Right lung (tissue), 5 donors: ENCODE data around the gene UPF2. TPM values are rescaled to one million over a fixed set of nuclear protein-coding genes. Genes with fewer than 3 reads are reported as not detected.
"Not testable (repeated sequence)": the region's sequence is repeated elsewhere in the genome, so short reads cannot be mapped to it uniquely, and the experiment has no call there.

Source experiments
- DNase-seq, 2 donors: peaks; one replicate each; pipeline ENCODE4 v3.0.0-alpha.2; 2013
- polyA plus RNA-seq, 5 donors: library from polyadenylated mRNA; unstranded; fragments of 120-200 nt; gene quantifications; one replicate each; pipeline versions ENCODE4 v1.2.1 to v1.2.3, GENCODE V29; 2013; ENCODE audit warnings: inconsistent platforms in 1 of 5, low replicate concordance in 1 of 5; ENCODE audit not compliant: insufficient read length in 5 of 5, insufficient read depth in 1 of 5

The UPF2 gene
- polyA plus RNA-seq, 5 donors, result 22.7 to 41.8 (median 37.2) TPM

DNA sequence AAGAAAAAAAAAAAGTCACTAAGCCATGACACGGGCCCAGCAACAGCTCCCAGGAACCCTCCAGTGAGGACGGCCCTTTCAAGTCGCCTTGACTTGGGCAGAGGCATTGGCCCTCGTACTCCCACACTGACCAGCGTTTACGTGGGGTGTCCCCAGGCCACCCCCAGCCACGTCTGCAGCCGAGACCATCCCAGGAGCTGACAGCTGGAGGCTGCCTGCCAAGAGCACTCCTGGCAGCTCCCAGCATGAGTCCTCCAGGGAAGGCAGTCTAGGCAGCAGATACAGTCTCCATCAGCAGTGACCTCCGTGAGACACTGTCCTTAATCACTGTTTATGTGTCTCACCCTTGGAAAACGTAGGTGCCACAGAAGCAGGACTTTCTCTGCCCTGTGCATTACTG is 133.0 kb downstream of the UPF2 start:
- no peak for DNase-seq

DNA sequence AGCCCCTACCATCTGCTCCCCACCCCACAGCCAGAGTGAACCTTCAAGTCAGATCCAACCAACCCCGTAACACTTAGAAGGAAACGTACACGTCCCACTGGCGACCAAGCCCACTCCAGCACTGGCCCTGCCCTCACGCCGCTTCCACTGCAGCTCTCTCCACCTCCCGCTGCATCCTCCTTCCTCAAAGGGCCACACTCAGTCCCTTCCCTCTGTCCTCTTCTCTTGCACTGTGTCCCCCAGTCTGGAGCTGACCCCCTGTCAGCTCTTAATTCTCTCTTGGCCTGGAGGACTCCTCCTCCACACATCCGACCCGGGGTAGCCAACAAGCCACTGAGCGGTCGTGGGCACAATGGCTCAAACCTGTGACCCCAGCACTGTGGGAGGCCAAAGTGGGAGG is 133.6 kb downstream of the UPF2 start:
- DNase-seq, result no peak

DNA sequence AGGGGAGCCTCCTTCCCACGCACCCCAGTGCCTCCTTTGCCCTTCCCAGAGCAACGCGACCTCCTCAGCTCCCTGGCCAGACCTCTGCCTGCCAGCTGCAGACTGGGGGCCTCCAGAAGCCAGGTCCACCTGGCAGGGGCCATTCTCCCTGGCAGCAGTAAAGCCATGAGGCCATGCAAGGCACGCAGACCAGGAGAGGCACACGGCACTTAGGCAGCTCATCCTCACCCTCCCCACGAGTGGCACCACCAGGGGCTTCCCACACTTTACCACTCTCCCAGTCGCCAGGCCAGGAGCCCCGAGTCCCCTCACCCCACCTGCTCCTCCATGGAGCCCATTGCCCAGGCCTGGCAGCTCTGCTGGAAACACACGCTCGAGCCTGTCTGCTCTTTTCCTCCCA is 134.1 kb downstream of the UPF2 start:
- DNase-seq, result no peak

GRCh38 chr10:11907914-11908313 is 134.7 kb downstream of the UPF2 start:
- no peak for DNase-seq

- DNase-seq, result no peak
These were observed 135.9 kb downstream of the UPF2 start for GRCh38 chr10:11906714-11907113.

DNA sequence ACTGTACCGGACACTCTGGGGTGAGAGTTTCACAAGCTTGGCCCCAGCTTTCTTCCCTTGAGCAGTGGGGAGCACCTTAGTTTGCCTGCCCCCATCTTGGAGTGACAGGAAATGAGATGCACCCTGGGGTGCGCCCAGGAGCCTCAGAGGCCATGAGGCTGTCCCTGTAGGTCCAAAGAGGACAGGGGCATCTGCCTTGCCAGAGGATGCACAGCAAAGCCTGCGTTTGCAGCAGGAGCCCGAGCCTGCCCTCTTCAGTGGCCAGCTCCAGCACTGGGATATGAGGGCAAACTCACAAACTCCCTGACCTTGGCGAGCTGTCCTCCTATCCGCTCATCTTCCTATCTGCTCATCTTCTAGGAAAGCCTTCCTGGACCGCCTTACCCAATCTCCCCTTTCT is 140.0 kb downstream of the UPF2 start:
- no peak for DNase-seq

DNA sequence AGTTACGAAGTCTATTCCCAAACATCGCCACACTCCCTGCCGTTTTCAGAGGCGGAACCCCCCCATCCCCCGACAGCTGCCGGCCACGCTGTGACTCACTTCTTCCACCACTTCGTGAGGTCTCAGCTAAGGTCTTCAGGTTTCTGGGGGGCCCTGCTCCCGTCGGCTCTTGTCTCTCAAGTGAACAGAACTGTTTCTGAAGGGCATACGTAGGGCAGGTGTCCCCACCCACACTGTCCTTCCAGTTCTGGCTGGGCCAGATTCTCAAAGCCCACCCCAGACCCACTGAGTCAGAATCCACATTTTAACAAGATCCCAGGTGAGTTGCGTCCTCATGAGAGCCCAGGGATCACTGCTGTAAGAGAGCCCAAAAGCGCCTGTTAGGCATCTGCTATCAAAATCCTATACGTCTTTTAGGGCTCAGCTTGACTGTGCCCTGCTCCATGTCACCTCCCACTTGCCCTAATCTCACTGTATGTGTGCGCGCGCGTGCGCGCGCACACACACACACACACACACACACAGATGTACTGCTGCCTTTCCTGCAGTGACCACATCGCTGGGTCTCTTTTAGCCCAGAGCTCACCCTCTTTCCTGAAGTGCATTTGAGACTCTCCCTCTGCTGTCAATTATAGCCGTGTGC is 140.7 kb downstream of the UPF2 start:
- no peak for DNase-seq

DNA sequence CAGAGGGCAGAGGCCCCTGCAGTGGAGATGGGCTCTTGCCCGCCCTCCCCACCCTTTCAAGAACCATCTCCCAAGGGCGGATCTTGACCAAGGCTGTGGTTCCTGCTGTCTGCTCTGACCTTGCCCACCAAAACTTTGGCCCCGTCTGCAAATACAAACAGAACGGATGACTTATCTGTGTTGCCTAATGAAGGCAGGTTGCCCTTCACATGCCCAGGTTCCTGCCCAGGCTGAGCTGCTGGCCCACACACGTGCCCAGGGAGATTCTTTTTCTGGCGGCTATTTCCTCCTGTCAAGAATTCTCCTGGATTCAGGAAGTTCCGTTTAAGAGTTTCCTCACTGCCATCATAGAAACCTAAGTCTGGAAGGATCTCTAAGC is 141.2 kb downstream of the UPF2 start:
- no peak for DNase-seq

- DNase-seq, result no peak
These were observed 141.6 kb downstream of the UPF2 start for GRCh38 chr10:11901036-11901301.

DNA sequence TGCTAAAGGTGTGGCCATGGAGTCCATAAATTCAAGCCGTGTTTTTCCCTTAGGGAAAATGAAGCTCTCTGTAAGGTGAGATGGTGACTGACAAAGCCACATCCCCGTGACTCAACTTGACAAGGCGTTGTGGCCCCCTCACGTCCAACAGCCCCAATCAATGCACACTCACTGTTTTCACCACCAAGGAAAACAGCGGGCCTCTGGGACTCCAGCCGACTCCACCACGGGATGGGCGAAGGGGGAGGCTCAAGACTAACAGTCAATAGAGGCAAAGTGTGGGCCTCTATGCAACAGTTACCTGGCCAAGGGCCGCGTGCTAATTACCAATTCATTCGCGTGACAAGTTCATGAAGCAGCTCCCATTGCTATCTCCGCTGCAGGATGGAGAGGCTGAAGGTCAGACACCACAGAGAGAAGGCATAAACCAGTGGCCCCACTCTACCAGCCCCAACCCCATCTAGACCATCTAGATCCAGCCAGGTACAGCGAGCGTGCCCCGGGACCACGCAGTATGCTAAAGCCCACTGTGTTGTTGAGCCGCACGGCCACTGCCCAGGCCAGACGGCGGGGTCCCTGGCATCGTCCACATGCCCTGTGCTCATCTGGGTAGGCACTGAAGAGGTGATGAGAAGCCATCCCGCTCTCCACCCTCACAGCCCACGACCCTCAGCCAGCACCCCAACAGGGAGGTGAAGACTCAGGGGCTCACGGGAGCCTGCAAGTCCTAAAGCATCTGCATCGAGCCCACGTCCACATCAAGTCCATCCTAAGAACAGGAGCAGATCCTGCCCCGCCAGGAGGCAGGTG is 143.3 kb downstream of the UPF2 start:
- DNase-seq, result no peak

GRCh38 chr10:11898372-11899066 is 144.1 kb downstream of the UPF2 start:
- DNase-seq, result peak; percentile 47 to 50

DNA sequence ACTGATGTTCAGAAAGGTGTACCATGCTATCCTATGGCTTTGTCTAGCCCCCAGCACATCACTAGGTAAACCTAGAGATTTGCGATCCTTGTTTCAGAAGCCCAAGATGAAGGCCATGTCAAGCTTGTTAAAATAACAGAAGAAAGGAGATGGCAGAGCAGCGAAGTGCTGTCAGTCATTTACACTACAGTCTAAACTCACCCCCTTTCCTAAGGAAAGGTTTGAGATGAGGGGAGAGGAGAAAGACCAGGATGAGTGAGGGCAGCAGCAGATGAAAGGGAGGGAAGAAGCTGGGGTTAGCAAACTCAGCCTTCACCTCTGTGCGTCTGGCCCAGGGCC is 144.6 kb downstream of the UPF2 start:
- no peak for DNase-seq

GRCh38 chr10:11896549-11897200 is 145.9 kb downstream of the UPF2 start:
- no peak for DNase-seq

DNA sequence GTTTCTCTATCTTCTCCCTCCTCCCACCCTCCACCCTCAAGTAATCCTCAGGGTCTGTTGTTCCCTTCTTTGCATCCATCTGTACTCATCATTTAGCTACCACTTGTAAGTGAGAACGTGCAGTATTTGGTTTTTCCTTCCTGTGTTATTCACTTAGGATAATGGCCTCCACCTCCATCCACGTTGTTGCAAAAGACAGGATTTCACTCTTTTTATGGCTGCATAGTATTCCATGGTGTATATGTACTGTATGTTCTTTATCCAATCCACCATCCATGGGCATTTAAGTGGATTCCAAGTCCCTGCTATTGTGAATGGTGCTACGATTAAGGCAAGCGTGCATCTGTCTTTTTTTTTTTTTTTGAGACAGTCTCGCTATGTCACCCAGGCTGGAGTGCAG is 147.0 kb downstream of the UPF2 start:
- DNase-seq, result no peak

GRCh38 chr10:11895108-11895466 is 147.5 kb downstream of the UPF2 start:
- no peak for DNase-seq

DNA sequence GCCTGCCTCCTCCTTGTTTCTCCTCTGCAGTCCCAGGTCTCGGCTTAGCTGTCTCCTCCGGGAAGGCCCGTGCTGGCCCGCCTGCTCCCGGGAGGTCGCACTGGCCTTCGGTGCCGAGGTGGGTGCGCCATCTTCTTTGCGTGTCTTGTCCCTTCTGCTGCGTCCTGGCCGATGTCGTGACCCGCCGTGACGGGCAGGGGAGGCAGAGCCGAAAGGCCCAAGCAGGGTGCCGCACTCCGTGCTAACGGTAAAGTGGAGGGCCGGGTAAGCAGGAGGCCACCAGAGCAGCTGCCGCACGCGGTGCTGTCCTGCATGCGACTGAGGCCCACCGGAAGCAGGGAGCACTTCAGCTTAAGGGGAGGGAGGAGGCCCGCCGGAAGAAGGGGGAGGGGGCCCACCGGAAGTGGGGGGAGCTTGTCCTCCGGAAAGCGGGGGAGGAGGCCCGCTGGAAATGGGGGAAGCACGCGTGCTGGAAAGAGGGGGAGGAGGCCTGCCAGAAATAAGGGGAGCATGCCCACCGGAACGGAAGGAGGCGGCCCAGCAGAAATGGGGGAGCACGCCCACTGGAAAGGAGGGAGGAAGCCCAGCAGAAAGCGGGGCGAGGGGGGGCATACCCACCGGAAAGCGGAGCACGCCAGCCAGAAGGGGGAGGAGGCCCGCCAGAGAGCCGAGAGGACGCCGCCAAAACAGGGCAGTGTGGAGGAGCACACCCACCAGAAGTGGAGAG is 148.1 kb downstream of the UPF2 start:
- no peak for DNase-seq

- no peak for DNase-seq
These were observed 148.8 kb downstream of the UPF2 start for GRCh38 chr10:11893749-11894278.

DNA sequence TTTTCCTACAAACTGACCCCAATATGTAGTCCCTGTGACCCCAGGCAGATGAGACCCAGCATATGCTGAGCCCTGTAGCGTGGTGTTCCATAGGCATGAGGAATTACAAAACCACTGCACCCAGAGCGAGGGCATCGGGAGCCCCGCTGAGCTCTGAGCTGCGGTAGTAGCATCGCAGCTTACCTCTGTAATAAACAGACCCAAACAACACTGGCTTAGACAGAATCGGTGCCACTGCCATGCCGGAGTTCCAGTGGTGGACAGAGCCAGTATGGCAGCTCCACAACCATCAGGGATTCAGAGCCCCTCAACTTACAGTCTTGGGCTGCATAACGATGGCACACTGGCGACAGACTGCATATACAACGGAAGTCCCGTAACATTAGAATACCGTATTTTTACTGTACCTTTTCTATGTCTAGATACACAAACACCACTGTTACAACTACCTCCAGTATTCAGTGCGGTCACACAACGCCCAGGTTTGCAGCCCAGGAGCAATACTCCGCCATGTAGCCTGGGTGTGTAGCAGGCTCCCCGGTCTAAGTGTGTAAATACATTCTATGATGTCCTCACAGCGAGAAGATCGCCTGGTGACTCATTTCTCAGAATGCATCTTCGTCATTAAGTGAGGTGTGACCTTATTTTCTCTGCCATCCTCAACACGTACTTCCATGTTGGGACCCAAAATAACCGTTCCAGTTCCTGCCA is 150.7 kb downstream of the UPF2 start:
- DNase-seq, result no peak

DNA sequence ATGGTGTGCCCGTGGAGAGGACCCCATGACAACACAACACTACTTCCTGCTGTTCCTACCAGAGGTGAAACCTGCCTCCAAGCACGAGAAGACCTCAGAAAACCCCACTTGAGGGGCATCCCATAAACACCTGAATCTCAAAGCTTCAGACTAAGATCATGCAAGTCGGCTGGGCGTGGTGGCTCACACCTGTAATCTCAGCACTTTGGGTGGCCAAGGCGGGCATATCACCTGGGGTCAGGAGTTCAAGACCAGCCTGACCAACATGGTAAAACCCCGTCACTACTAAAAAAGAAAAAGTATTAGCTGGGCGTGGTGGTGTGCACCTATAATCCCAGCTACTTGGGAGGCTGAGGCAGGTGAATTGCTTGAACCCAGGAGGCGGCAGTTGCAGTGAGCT is 153.3 kb downstream of the UPF2 start:
- DNase-seq, result not testable (repeated sequence)

- no peak for DNase-seq
These were observed 155.0 kb downstream of the UPF2 start for GRCh38 chr10:11887381-11888227.
